Progenitor cell of endocrine pancreas (in vitro differentiated cells): ENCODE measurements around the gene DISP2. TPM values are rescaled to one million over a fixed set of nuclear protein-coding genes. Genes with fewer than 3 reads are reported as not detected.

Experiments
- DNase-seq: peaks from one replicate; pipeline ENCODE4 v3.0.0; 2021; ENCODE audit warnings: low spot score; ENCODE audit not compliant: unreplicated experiment
- H3K27ac Mint-ChIP-seq: 2 replicates; pipeline ENCODE4 v1.8.0; 2021; ENCODE audit warnings: mild to moderate bottlenecking, moderate library complexity, mixed read lengths
- H3K27me3 Mint-ChIP-seq: 2 replicates; pipeline ENCODE4 v1.8.0; 2021; ENCODE audit warnings: mixed read lengths
- H3K36me3 Mint-ChIP-seq: 2 replicates; pipeline ENCODE4 v1.8.0; 2022; ENCODE audit warnings: mixed read lengths; ENCODE audit not compliant: insufficient read depth
- H3K4me1 Mint-ChIP-seq: 2 replicates; pipeline ENCODE4 v1.8.0; 2021; ENCODE audit warnings: low read depth, mixed read lengths
- H3K4me3 Mint-ChIP-seq: 2 replicates; pipeline ENCODE4 v1.8.0; 2021; ENCODE audit warnings: low read depth, mild to moderate bottlenecking, moderate library complexity, mixed read lengths
- H3K9me3 Mint-ChIP-seq: 2 replicates; pipeline ENCODE4 v1.8.0; 2021; ENCODE audit warnings: low read depth, mixed read lengths
- total RNA-seq: library from RNA; stranded (reverse); gene quantifications from 2 replicates; pipeline ENCODE4 v1.2.1, GENCODE V29; 2021
- TF ChIP-seq, protein P1 (sequence below): fragments of 200-600 bp; sonication (generic); IDR thresholded peaks from one replicate; pipeline ENCODE4 v1.5.0; 2021; ENCODE audit warnings: antibody characterized with exemption, mild to moderate bottlenecking; ENCODE audit not compliant: unreplicated experiment

The DISP2 gene
- total RNA-seq, 1 donor from 2014 or later: 3.2 TPM

DNA sequence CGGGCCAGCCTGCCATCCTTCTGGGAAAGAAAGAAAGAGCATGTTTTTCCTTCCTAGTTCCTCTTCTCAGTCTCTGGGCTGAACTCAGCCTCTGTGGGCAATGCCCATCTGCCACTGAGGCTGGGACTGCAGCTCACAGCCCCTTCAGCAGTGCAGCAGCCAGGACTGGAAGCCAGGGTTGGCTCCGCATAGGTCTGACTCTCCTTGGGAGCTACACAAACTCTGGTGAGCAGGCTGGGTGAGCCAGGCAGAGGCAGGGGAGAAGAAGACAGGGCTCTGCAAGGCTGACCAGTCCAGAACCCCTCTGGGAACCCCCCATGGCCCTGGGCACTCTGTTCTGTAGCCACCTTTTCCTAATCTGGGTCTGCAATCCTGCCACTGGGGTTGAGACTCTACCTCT lies 3.6 kb downstream of the DISP2 start:
- Mint-ChIP-seq H3K9me3 (no peaks in the 10 kb centered on the region), H3K36me3 (no peaks in the 10 kb centered on the region)

DNA sequence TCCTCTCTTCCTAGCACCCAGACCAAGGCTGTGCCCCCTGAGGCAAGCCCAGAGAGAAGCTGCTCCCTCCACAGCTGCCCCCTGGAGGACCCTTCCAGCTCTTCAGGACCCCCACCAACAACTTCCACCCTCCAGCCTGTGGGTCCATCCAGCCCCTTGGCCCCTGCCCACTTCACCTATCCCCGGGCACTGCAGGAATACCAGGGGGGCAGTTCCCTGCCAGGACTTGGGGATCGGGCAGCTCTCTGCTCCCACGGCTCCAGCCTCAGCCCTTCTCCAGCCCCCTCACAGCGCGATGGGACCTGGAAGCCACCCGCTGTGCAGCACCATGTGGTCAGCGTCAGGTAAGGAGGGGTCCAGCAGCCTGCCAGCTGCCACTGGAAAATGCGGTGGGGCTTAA lies 5.6 kb downstream of the DISP2 start:
- no peaks in the 10 kb centered on the region for H3K36me3 Mint-ChIP-seq
- TF ChIP-seq, protein P1, sequence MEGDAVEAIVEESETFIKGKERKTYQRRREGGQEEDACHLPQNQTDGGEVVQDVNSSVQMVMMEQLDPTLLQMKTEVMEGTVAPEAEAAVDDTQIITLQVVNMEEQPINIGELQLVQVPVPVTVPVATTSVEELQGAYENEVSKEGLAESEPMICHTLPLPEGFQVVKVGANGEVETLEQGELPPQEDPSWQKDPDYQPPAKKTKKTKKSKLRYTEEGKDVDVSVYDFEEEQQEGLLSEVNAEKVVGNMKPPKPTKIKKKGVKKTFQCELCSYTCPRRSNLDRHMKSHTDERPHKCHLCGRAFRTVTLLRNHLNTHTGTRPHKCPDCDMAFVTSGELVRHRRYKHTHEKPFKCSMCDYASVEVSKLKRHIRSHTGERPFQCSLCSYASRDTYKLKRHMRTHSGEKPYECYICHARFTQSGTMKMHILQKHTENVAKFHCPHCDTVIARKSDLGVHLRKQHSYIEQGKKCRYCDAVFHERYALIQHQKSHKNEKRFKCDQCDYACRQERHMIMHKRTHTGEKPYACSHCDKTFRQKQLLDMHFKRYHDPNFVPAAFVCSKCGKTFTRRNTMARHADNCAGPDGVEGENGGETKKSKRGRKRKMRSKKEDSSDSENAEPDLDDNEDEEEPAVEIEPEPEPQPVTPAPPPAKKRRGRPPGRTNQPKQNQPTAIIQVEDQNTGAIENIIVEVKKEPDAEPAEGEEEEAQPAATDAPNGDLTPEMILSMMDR: no peak
- no peaks in the 10 kb centered on the region for H3K9me3 Mint-ChIP-seq
- H3K27ac Mint-ChIP-seq: no peak overlapping the region
- peaks cover 82% of the 10 kb centered on the region for H3K27me3 Mint-ChIP-seq
- peaks cover 1% of the 10 kb centered on the region for H3K4me1 Mint-ChIP-seq
- no peak for DNase-seq
- H3K4me3 Mint-ChIP-seq: no peak overlapping the region

More for the DNA sequence above, 3.6 kb downstream of the DISP2 start:
- TF ChIP-seq, protein P1: no peak
- Mint-ChIP-seq H3K27me3 (peaks cover 78% of the 10 kb centered on the region), H3K4me1 (peaks cover 1% of the 10 kb centered on the region), H3K27ac (no peak overlapping the region), H3K4me3 (no peak overlapping the region)
- no peak for DNase-seq

DNA sequence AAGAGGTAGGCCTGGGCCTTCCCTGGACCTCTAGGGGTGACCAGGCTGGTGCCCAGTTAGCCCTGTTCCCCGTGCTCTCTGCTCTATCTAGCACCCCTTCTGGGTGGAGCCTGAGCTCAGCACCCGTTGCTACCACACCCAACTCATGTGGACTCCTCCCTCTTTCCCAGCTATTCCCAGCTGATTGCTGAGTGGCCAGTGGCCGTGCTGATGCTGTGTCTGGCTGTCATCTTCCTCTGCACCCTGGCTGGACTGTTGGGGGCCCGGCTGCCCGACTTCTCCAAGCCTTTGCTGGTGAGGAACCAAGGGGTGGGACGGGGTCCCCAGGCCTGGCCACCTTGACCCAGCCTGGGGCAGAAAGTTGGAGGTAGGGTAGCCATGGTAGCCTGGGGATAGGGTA lies 6.2 kb downstream of the DISP2 start:
- no peak overlapping the region for H3K4me3 Mint-ChIP-seq
- H3K36me3 Mint-ChIP-seq: no peaks in the 10 kb centered on the region
- H3K4me1 Mint-ChIP-seq: no peaks in the 10 kb centered on the region
- no peaks in the 10 kb centered on the region for H3K9me3 Mint-ChIP-seq
- H3K27me3 Mint-ChIP-seq: peaks cover 80% of the 10 kb centered on the region
- TF ChIP-seq, protein P1: no peak
- DNase-seq: no peak
- no peak overlapping the region for H3K27ac Mint-ChIP-seq

DNA sequence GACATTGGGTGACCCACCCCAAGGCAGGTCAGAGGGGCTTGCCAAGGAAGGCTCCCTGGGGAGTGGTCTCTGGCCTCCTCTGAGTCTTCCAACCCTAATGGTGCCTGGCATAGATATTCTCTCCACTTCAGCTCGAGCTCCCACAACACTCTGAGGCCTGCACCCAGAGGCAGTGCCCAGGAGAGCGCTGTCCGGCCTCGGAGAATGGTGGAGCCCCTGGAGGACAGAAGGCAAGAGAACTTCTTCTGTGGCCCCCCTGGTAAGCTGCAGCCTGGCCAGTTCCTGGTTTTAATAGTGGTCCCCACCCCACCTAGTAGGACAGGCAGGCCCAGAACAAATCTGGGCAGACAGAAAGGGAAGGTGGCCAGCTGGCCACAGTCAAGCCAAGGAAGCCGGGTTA lies 7.0 kb downstream of the DISP2 start:
- Mint-ChIP-seq H3K27me3 (peaks cover 74% of the 10 kb centered on the region), H3K27ac (no peak overlapping the region), H3K36me3 (no peaks in the 10 kb centered on the region), H3K4me1 (no peaks in the 10 kb centered on the region), H3K9me3 (no peaks in the 10 kb centered on the region), H3K4me3 (no peak overlapping the region)
- no peak for DNase-seq
- TF ChIP-seq, protein P1: no peak

DNA sequence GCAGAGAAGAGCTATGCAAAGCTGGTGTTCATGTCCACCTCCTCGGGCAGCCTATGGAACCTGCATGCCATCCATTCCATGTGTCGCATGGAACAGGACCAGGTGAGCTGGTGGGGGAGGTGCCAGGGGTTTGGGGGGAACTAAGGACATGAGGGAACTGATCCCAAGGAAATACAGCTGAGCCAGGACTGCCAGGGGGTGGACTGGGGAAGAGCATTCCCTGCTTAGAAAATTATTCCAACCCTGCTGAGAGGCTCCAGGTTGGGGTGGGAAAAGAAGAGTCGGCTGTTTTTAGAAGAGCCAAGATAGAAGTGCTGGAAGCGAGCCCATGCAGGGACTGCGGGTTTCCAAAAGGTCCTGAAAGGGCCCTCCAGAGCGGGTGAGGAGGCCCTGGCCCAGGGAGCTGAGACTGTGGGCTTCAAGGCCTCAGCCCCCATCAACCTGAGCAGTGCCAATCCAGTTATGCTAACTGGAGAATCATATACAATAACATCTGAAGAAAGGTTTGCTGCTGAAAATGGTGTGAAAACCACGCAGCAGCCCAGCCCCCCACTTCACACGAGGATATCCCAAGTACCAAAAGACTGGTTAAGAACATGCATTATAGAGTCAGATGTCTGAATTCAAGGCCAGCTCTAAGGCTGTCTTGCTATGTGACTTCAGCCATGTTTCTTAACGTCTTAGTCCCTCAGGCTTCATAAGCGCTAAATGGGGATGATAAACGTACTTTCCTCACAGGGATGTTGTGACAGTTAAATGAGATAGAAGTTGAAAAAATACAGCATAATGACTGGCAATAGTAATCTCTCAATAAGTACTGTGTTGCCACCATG lies 7.8 kb downstream of the DISP2 start:
- H3K4me3 Mint-ChIP-seq: no peak overlapping the region
- TF ChIP-seq, protein P1: no peak
- H3K36me3 Mint-ChIP-seq: no peaks in the 10 kb centered on the region
- no peaks in the 10 kb centered on the region for H3K9me3 Mint-ChIP-seq
- H3K27me3 Mint-ChIP-seq: peaks cover 70% of the 10 kb centered on the region
- H3K27ac Mint-ChIP-seq: no peak overlapping the region
- DNase-seq: no peak
- H3K4me1 Mint-ChIP-seq: no peaks in the 10 kb centered on the region
